Activated CD4-positive, alpha-beta T cell treated with anti-CD3 and anti-CD28 coated beads, Interleukin-2, amount 50 U/mL, for 16 hours (primary cell): ENCODE results near the gene ORAI2.
"Not testable (repeated sequence)": the region's sequence is repeated elsewhere in the genome, so short reads cannot be mapped to it uniquely, and the experiment has no call there.

ENCODE experiments used
- DNase-seq: peaks from one replicate; pipeline ENCODE4 v3.0.0-alpha.2; 2020

ORAI2 gene

DNA sequence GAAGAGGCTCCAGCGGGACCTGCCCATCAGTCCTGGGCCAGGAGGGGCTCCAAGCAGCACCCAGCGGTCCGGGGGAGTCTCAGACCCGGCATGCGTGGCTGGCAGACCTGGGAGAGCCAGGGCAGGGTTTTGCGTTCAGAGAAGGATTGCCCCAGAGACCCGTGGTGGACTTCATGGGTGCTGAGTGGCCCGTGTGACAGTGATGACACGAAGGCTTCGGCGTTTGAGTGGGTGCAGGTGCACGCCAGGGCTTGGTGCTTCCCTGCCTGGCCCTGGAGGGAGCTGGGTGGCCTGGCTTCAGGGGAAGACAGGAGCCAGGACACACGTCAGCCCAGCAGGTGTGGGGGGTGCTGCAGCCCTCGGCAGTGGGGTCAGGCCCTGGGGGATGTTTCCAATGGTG is 13.9 kb downstream of the ORAI2 start:
- DNase-seq, result no peak

- no peak for DNase-seq
Measured at GRCh38 chr7:102449136-102449535, 15.8 kb downstream of the ORAI2 start.

GRCh38 chr7:102450242-102450641 is 16.9 kb downstream of the ORAI2 start:
- no peak for DNase-seq

- DNase-seq, result no peak
Measured at GRCh38 chr7:102451371-102452054, 18.1 kb downstream of the ORAI2 start.

- no peak for DNase-seq
Measured at GRCh38 chr7:102452451-102452850, 19.1 kb downstream of the ORAI2 start.

DNA sequence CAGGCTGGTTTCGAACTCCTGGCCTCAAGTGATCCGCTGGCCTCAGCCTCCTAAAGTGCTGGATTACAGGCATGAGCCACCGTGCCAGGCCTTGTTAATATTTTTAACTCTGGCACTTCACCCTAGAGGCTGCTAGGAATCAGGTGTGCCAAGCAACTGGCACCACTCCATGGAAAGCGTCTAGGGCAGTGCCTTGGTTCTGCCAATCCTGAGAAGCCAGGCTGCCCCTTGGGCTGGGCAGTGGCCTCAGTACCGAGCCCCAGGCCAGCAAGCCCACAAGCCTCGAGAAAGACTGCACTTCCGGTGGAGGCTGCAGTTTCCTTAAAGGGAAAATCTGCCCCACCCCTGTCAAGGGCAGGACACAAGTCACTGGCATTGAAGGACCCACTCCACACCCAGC is 19.9 kb downstream of the ORAI2 start:
- no peak for DNase-seq

DNA sequence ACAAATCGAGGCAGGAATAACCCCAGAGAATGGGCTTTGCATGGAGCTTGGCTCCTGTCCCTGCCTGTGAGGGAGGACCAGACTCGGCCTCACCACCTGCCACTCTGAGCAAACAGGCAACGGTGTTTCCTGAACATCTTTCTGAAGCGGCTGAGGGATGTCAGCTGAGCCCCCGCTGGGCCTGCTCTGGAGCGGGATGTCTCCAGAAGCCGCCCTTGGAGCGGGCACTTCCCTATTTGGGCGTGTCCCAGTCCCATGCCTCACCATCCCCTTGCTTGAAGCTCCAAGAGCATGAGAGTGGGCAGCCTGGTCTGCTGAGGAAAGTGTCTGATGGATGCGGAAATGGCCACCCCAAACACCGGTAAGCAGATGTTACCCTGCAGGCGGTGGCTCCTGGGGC is 21.1 kb downstream of the ORAI2 start:
- no peak for DNase-seq

GRCh38 chr7:102454932-102455331 is 21.6 kb downstream of the ORAI2 start:
- not testable (repeated sequence) for DNase-seq

DNA sequence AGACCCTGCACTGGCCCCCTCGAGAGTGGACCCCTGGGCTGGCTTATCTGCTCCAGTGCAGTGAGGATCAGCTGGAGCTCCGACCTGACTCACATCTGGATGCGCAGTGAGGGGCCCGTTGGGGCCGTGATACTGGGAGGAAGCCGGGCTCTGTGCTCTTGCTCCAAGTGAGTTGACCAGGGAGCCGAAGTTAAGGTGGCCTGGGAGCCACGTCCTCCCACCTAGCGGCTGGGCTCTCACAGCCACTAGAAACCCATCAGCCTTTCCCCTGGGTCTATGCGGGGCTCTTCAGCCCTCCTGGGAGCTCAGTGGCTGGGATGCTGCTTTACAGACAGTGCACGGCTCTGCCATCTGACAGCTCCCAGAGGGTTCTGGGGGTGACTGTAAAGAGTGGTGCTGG is 22.2 kb downstream of the ORAI2 start:
- DNase-seq, result no peak

DNA sequence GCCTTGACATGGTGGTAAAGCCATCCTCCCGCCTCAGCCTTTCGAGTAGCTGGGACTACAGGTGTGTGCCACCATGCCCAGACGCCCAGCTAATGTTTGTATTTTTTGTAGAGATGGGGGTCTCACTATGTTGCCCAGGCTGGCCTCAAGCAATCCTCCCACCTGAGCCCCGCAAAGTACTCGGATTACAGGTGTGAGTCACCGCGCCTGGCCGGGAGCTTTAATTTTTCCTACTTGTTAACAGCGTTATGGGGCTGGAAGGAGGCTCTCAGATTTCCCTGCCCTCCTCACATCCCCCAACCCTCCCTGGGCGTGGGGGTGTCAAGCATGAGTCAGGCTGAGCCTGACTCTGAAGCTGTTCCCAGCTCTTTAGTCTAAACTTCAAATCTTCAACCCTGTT is 23.0 kb downstream of the ORAI2 start:
- DNase-seq, result no peak

GRCh38 chr7:102457352-102457924 is 24.1 kb downstream of the ORAI2 start:
- no peak for DNase-seq

GRCh38 chr7:102459221-102459844 is 26.0 kb downstream of the ORAI2 start:
- no peak for DNase-seq

DNA sequence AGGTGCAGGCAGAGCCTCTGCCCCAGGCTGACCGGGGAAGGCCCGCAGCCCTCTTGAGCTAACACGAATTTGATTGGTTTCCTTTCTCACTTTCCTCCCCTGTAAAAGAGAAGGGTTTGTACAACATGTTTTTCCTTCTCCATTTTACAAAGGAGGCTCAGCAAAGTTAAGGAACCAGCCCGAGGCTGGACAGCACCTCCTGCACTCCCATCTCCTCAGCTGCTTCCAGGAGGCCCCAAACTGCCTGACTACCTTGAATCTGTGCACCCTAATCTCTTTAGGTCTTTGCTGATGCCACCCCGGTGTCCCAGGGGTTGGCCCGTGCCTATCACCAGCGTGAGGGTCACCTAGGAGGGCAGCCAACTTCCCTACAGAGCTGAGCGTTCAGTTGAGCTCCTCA is 27.1 kb downstream of the ORAI2 start:
- DNase-seq, result no peak

DNA sequence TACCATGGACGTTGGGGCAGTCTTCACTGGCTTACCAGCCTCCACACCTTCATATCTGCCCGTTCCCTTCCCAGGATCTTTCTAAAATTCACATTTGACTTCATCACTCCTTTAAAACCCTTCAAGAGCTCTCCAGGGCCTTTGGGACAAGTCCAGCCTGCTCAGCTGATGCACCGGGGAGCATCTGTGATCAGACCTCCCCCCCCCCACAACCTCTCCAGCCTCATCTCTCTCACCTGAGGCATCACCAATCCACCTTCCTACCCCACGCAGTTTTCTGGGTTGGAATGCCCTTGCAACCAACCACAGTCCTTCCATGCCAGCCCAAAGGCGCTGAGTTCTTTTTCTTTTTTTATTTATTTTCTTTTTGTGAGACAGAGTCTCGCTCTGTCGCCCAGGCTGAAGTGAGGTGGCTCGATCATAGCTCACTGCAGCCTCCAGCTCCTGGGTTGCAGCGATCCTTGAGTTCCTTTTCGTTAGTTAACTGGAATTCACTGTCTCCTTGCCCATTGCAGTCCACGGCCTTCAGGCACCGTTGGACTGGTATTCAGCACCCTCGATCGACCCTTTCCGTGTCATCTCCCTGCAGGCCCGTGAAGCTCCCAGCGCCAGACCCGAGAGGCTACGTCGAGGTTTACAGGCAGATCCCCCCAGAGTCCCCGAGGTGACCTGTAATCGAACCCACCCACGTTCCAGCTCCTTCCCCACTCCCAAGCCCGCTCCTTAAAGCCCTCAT is 30.6 kb downstream of the ORAI2 start:
- DNase-seq, result no peak

DNA sequence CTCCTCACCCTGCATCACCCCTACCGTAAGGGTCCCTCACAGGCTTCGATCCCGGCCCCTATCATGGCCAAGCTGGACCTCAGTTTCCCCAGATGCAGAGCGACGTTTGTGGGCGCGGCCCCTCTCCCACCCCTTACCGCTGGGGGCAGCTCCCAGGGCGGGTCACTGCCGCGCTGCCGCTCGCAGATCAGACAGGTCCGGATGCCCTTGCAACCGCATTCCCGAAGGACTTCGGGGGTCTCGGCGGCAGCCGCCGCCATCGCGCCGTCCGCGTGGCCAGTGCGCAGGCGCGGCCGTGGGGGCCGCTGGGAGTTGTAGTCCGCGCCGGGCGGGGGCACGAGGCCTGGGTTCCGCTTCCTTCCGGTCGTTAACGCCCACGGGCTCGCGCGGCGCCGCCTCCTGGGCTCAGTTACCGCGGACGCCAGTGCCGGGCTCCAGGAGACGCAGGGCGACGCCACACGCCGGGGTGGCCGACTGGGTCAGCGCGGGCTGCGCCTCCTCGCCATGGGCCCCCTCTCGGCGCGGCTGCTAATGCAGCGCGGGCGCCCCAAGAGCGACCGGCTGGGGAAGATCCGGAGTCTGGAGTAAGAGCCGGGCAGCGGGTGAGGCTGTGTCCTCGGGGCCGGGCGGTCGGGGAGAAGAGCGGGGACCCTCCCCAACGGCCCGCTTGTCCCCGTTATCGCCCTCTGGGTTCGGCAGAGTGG is 31.4 kb downstream of the ORAI2 start, which contains the start of the genes ALKBH4 and LRWD1:
Gene ALKBH4, minus strand, starts transcription at position 287 of the 704 bp plus-strand sequence. Its CDS starts 27 bp downstream, at position 260.
Gene LRWD1, plus strand, starts transcription at position 408 of the 704 bp plus-strand sequence. Its CDS starts 97 bp downstream, at position 505.
- peak; percentile 96 for DNase-seq

DNA sequence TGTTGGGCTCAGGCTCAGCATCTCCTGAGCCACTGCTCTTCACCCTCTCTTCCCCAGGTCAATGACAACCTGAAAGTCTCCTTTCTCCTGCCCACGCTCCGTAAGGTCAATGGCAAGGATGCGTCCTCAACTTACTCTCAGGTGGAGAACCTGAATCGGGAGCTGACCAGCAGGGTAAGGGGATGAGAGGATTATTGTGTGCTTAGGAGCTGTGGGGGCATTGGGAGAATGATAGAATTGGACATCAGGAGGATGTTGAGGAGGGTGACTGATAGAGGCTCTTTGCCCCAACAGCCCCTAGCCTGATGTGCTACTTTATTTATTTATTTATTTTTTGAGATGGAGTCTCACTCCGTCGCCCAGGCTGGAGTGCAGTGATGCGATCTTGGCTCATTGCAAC is 32.7 kb downstream of the ORAI2 start:
- no peak for DNase-seq

GRCh38 chr7:102467581-102468477 is 34.5 kb downstream of the ORAI2 start:
- no peak for DNase-seq

GRCh38 chr7:102468478-102469350 is 35.3 kb downstream of the ORAI2 start:
- DNase-seq, result no peak

DNA sequence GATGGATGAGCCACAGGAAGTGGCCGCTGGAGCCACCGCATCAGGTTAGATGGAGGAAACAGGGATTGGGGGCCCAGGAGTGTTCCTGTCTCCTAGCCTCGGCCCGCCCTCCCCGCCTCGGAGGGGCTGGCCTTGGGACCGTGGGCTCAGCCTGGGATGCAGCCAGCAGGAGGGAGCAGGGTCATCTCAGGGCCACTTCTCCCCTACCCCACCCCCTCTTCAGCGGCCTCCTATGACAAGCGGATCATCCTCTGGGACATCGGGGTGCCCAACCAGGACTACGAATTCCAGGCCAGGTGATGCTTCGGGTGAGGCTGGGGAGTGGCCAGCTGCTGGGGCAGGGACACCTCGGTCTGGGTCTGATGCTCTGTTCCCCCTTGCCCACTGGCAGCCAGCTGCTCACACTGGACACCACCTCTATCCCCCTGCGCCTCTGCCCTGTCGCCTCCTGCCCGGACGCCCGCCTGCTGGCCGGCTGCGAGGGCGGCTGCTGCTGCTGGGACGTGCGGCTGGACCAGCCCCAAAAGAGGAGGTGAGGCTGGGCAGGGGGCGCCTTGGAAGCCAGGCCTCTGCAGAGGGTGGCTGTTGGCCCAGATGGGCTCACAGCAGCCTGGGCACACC is 36.1 kb downstream of the ORAI2 start:
- DNase-seq, result no peak
